ENCODE measurements around the gene TCF4.

GRCh38 chr18:55546851-55547704 is 40.9 kb downstream of the TCF4 start:
- TF ChIP-seq CTCF (IDR thresholded peaks at IDR 0.05) (no peak), POLR2A (IDR thresholded peaks at IDR 0.05) (no peak)
